Transverse colon (tissue), 4 donors: Measurements from ENCODE around the gene ALDH3B2. TPM values are rescaled to one million over a fixed set of nuclear protein-coding genes. Genes with fewer than 3 reads are reported as not detected.

Experiments
- DNase-seq: peaks from one replicate; pipeline ENCODE4 v3.0.0-alpha.2; 2019
- H3K27ac ChIP-seq, 4 donors: fragments of 200-600 bp; sonication (generic); 2 replicates each; pipeline ENCODE4 v1.5.1; 2016 to 2018; ENCODE audit warnings: inconsistent platforms in 4 of 4
- H3K27me3 ChIP-seq: fragments of 200-600 bp; sonication (generic); 2 replicates; pipeline ENCODE4 v1.5.1; 2017; ENCODE audit warnings: inconsistent platforms
- H3K36me3 ChIP-seq, 4 donors: fragments of 200-600 bp; sonication (generic); 2 replicates each; pipeline ENCODE4 v1.5.1; 2017 to 2019; ENCODE audit warnings: inconsistent platforms in 4 of 4
- H3K4me1 ChIP-seq, 4 donors: fragments of 200-600 bp; sonication (generic); 2 replicates each; pipeline ENCODE4 v1.5.1; 2017 to 2020; ENCODE audit warnings: inconsistent platforms in 4 of 4
- H3K4me3 ChIP-seq, 4 donors: fragments of 200-600 bp; sonication (generic); 1 replicate in 1 of 4; 2 replicates in 3 of 4; pipeline versions ENCODE4 v1.5.1 to v1.6.1; 2017 to 2019; ENCODE audit warnings: inconsistent platforms in 4 of 4
- H3K9me3 ChIP-seq, 2 donors: fragments of 200-600 bp; sonication (generic); 2 replicates each; pipeline ENCODE4 v1.5.1; 2017 to 2019; ENCODE audit warnings: inconsistent platforms in 2 of 2
- EP300 ChIP-seq: sonication (generic); formaldehyde crosslinking; IDR thresholded peaks from one replicate; pipeline ENCODE4 v1.6.1; 2017; ENCODE audit warnings: antibody characterized with exemption, low read depth
- POLR2A ChIP-seq: fragments of 450-650 bp; IDR thresholded peaks from one replicate; pipeline ENCODE4 v1.6.1; 2016; ENCODE audit warnings: antibody characterized with exemption, mild to moderate bottlenecking, moderate library complexity
- POLR2AphosphoS5 ChIP-seq, 3 donors: sonication (generic); formaldehyde crosslinking; IDR thresholded peaks; one replicate each; pipeline ENCODE4 v1.6.1; 2016; ENCODE audit warnings: antibody characterized with exemption in 3 of 3
- WGBS, 2 donors: methylation state at CpG; one replicate each; pipeline ENCODE4 v1.1.5; 2018; ENCODE audit warnings: low coverage in 1 of 2; 5-methylcytosine and 5-hydroxymethylcytosine counted together
- in situ Hi-C, 4 donors: fragments of 200-750 bp; cut with MboI; loops; one replicate each; pipeline versions ENCODE4 v1.15.0 to v1.15.1; 2017; ENCODE audit warnings: low sequenced_read_pairs in 3 of 4, low pct_ligation_motif_present in 1 of 4, low pct_unique_long_range_greater_than_20kb in 1 of 4
- intact Hi-C: fragments of 100-400 bp; cut with DNase I; formaldehyde crosslinking; loops from one replicate; pipeline ENCODE4 v1.15.1; 2023; ENCODE audit warnings: low total_unique reads
- total RNA-seq, 4 donors: library from RNA; depleted of rRNA; stranded (reverse); fragments of >200 nt; gene quantifications; one replicate each; pipeline ENCODE4 v1.1.0, GENCODE V29; 2016
- TF ChIP-seq, protein P1 (sequence below), 5 experiments: fragments of 200-600 bp in 3 of 5; fragments of 450-650 bp in 2 of 5; sonication (generic) in 3 of 5; IDR thresholded peaks; 1 replicate in 2 of 5; 2 replicates in 3 of 5; pipeline ENCODE4 v1.5.1; 2016 to 2017; ENCODE audit warnings: antibody characterized with exemption in 5 of 5, inconsistent platforms in 3 of 5, mild to moderate bottlenecking in 2 of 5, moderate library complexity in 1 of 5

Gene ALDH3B2
- total RNA-seq, 4 donors from 2014 or later: 13.8 TPM; not detected in 3

DNA sequence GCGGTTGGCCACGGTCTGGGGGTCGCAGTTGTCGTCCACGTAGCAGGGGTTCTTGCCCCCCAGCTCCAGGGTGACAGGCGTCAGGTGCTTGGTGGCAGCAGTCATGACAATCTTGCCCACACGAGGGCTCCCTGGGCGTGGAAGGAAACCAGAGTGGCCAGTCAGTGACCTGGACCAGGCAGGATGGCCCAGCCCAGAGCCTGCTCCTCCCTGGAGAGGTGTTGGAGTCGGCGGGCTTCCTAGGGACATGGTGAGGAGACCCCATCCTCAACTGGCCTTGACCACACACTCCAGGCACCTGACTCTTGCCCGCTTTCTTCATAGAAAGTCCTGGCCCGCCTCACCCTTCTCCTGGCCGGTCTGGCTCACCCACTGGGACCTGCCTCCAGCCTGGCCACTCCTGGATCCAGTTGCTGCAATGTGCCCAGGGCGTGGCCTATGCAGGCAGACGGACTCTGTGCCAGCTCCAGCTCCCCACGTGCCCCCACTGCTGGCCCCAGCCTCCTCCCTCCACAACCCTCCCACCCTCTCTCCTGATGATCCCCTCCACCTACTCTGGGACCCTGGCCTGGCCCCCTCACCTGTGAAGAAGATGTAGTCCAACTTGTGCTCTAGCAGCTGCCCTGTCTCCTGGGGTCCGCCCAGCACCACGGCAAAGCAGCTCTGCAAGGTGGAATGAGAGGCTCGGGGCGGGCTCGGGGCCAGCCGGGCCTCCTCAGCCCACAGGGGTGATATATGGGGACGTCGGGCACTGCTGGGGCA, 8.7 kb downstream of the ALDH3B2 start:
- no peak for TF ChIP-seq POLR2AphosphoS5 (IDR thresholded peaks at IDR 0.05)
- TF ChIP-seq, protein P1, sequence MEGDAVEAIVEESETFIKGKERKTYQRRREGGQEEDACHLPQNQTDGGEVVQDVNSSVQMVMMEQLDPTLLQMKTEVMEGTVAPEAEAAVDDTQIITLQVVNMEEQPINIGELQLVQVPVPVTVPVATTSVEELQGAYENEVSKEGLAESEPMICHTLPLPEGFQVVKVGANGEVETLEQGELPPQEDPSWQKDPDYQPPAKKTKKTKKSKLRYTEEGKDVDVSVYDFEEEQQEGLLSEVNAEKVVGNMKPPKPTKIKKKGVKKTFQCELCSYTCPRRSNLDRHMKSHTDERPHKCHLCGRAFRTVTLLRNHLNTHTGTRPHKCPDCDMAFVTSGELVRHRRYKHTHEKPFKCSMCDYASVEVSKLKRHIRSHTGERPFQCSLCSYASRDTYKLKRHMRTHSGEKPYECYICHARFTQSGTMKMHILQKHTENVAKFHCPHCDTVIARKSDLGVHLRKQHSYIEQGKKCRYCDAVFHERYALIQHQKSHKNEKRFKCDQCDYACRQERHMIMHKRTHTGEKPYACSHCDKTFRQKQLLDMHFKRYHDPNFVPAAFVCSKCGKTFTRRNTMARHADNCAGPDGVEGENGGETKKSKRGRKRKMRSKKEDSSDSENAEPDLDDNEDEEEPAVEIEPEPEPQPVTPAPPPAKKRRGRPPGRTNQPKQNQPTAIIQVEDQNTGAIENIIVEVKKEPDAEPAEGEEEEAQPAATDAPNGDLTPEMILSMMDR (IDR thresholded peaks at IDR 0.05): peak; percentile 10 to 69 (median 36)
- in situ Hi-C loops: no loop called here
- no peak overlapping the region for H3K4me3 ChIP-seq
- no peaks in the 10 kb centered on the region for H3K36me3 ChIP-seq
- 67% methylated on average over 23 of the region's 24 CpGs; no CpG with 5 or more reads in 1 of the 2 donors for WGBS, 2 donors
- H3K4me1 ChIP-seq: no peaks in the 10 kb centered on the region
- H3K27ac ChIP-seq: no peak overlapping the region
- H3K27me3 ChIP-seq: no peaks in the 10 kb centered on the region
- peak; percentile 59 for DNase-seq
- no peaks in the 10 kb centered on the region for H3K9me3 ChIP-seq
- intact Hi-C loops: no loop called here

DNA sequence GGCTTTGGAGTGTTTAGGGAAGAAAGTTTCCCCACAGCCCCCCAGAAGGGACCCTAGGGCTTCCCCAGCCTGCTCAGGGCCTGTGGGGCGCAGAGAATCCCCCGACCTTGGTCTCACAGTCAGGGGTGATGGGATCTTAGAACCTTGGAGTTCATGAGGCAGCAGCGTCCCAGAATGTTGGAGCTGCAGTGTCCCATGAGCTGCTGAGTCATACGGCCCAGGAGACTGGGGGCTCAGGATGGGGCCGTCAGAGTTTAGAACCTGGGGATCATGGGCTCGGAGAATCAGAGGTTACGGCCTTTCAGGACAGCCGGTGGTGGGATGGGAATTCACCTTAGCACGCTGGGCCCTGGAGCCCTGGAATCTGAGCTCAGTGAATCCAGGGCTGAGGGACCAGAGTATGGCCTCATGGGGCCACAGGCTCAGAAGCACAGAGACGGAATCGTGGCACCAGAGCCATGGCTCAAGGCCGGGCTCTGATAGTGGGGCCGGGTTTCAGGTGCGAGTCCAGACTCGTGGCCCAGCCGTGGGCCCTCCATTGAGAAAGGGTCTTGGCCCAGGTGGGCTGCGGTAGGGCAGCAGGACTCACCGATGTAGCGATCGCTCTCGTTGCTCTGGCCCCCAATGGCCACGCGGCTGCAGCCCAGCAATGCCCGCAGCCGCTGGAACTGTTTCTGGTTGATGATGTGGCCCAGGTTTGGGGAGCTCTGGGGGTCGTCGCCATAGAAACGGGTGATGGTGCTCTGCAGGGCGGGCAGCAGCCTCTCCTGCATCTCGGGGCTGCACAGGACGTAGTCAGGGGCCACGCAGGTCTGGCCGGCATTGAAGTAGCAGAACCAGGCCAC, 9.5 kb downstream of the ALDH3B2 start:
- TF ChIP-seq POLR2AphosphoS5 (IDR thresholded peaks at IDR 0.05) (no peak), EP300 (no peak), POLR2A (no peak)
- TF ChIP-seq, protein P1 (IDR thresholded peaks at IDR 0.05): no peak
- 85% methylated on average over 33 of the region's 33 CpGs; no CpG with 5 or more reads in 1 of the 2 donors for WGBS, 2 donors
- no peak for DNase-seq
- intact Hi-C loops: no loop called here
- no peak overlapping the region for H3K27ac ChIP-seq
- H3K4me3 ChIP-seq: no peak overlapping the region
- H3K36me3 ChIP-seq: no peaks in the 10 kb centered on the region
- H3K9me3 ChIP-seq: no peaks in the 10 kb centered on the region
- in situ Hi-C loops: loop anchor here in 1 of 4 donors (5.0 kb wide), 1 partner anchor 38 kb away; the partner anchor contains the start of gene NUDT8
- no peaks in the 10 kb centered on the region for H3K4me1 ChIP-seq
- no peaks in the 10 kb centered on the region for H3K27me3 ChIP-seq

DNA sequence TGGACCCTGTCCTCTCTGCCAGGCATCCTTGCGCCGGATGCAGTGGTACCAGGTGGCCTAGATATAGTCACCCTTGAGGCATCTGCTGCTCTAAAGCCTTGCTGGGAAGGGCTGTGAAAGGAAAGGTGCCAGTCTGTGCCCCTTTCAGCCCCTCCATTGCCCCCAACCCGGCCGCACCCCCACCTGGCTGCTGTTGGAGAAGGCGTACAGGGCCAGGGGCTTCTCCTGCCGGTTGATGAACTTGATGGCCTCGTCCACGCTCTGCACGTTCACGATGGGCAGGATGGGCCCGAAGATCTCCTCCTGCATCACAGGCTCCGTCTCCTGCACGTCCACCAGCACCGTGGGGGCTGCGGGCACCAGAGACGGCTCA, 10.2 kb downstream of the ALDH3B2 start:
- TF ChIP-seq EP300: no peak
- TF ChIP-seq POLR2A: no peak
- TF ChIP-seq, protein P1 (IDR thresholded peaks at IDR 0.05): no peak
- no peak for TF ChIP-seq POLR2AphosphoS5 (IDR thresholded peaks at IDR 0.05)
- in situ Hi-C loops: loop anchor here in 1 of 4 donors (5.0 kb wide), 1 partner anchor 37 kb away; the partner anchor contains the start of gene NUDT8

GRCh38 chr11:67663532-67664212, 10.8 kb downstream of the ALDH3B2 start:
- no peak for DNase-seq
- Histone ChIP-seq H3K4me1 (no peaks in the 10 kb centered on the region), H3K27ac (no peak overlapping the region), H3K36me3 (no peaks in the 10 kb centered on the region), H3K27me3 (no peaks in the 10 kb centered on the region), H3K9me3 (no peaks in the 10 kb centered on the region), H3K4me3 (no peak overlapping the region)
- 94% methylated on average over 19 of the region's 22 CpGs; no CpG with 5 or more reads in 1 of the 2 donors for WGBS, 2 donors
- in situ Hi-C loops (loop anchor here in 1 of 4 donors (5.0 kb wide), 1 partner anchor 36 kb away; the partner anchor contains the start of gene NUDT8), intact Hi-C loops (no loop called here)
- TF ChIP-seq EP300 (no peak), POLR2AphosphoS5 (IDR thresholded peaks at IDR 0.05) (no peak), POLR2A (no peak)
- TF ChIP-seq, protein P1 (IDR thresholded peaks at IDR 0.05): no peak

More for the DNA sequence above, 10.2 kb downstream of the ALDH3B2 start:
- no peak overlapping the region for H3K27ac ChIP-seq
- H3K4me3 ChIP-seq: no peak overlapping the region
- no peaks in the 10 kb centered on the region for H3K27me3 ChIP-seq
- intact Hi-C loops: no loop called here
- H3K4me1 ChIP-seq: no peaks in the 10 kb centered on the region
- no peaks in the 10 kb centered on the region for H3K36me3 ChIP-seq
- WGBS, 2 donors: 91% methylated on average over 7 of the region's 16 CpGs; no CpG with 5 or more reads in 1 of the 2 donors
- no peaks in the 10 kb centered on the region for H3K9me3 ChIP-seq
- no peak for DNase-seq
